GM12878 (cell line): ENCODE data around the gene SYNGR2. TPM values are rescaled to one million over a fixed set of nuclear protein-coding genes. Genes with fewer than 3 reads are reported as not detected.
A peak's percentile ranks its signal among the peaks of the same experiment; 100 is the strongest.

Experiments
- BCL11A ChIP-seq: IDR thresholded peaks from 2 replicates; pipeline ENCODE4 v1.6.1; 2011; ENCODE audit warnings: low read depth, low read length
- CEBPB ChIP-seq, 2 experiments: fragments of 150-350 bp in 1 of 2; IDR thresholded peaks; 2 replicates each; pipeline ENCODE4 v1.6.1; 2012 to 2014; ENCODE audit warnings: low read depth in 2 of 2, low read length in 2 of 2, borderline replicate concordance in 1 of 2, inconsistent platforms in 1 of 2
- CREM ChIP-seq: IDR thresholded peaks from 2 replicates; pipeline ENCODE4 v1.6.1; 2014; ENCODE audit warnings: antibody characterized with exemption, low read depth
- EZH2 ChIP-seq: IDR thresholded peaks from 2 replicates; pipeline ENCODE4 v1.6.1; 2012; ENCODE audit warnings: low read depth, mild to moderate bottlenecking, control low read depth, inconsistent platforms, low read length, borderline replicate concordance; ENCODE audit not compliant: control insufficient read depth
- FOXM1 ChIP-seq: IDR thresholded peaks from 2 replicates; pipeline ENCODE4 v1.6.1; 2012; ENCODE audit warnings: low read depth, mild to moderate bottlenecking, inconsistent platforms, low read length, moderate library complexity
- HDAC2 ChIP-seq: fragments of 200-600 bp; sonication (generic); IDR thresholded peaks from 2 replicates; pipeline ENCODE4 v1.6.1; 2017
- IRF4 ChIP-seq: IDR thresholded peaks from 2 replicates; pipeline ENCODE4 v1.6.1; 2011; ENCODE audit warnings: low read depth, low read length
- NFYA ChIP-seq: IDR thresholded peaks from 2 replicates; pipeline ENCODE4 v1.6.1; 2011; ENCODE audit warnings: low read depth, mild to moderate bottlenecking, low read length, improper control_type of control experiment, borderline replicate concordance
- NR2C1 ChIP-seq: fragments of 450-650 bp; IDR thresholded peaks from 2 replicates; pipeline ENCODE4 v1.6.1; 2017; ENCODE audit warnings: antibody characterized with exemption, mild to moderate bottlenecking, moderate library complexity
- NR2C2 ChIP-seq: IDR thresholded peaks from 2 replicates; pipeline ENCODE4 v1.6.1; 2011; ENCODE audit warnings: borderline replicate concordance, low read depth; ENCODE audit not compliant: control insufficient read depth, insufficient read length
- NR2F1 ChIP-seq: fragments of 450-650 bp; conservative IDR thresholded peaks from 2 replicates; pipeline ENCODE4 v1.6.1; 2017; ENCODE audit warnings: mild to moderate bottlenecking
- PAX8 ChIP-seq: fragments of 450-650 bp; IDR thresholded peaks from 2 replicates; pipeline ENCODE4 v1.6.1; 2017; ENCODE audit warnings: mild to moderate bottlenecking, moderate library complexity
- POLR2AphosphoS5 ChIP-seq: IDR thresholded peaks from 2 replicates; pipeline ENCODE4 v1.6.1; 2011; ENCODE audit warnings: mild to moderate bottlenecking, low read length, inconsistent platforms
- RAD21 ChIP-seq: IDR thresholded peaks from 2 replicates; pipeline ENCODE4 v1.6.1; 2011; ENCODE audit warnings: mild to moderate bottlenecking, low read depth, low read length, moderate library complexity; ENCODE audit not compliant: insufficient read depth
- RELA ChIP-seq: fragments of 450-650 bp; IDR thresholded peaks from 2 replicates; pipeline ENCODE4 v1.8.0; 2014; ENCODE audit warnings: borderline replicate concordance; ENCODE audit not compliant: partially characterized antibody
- RFX5 ChIP-seq: IDR thresholded peaks from 2 replicates; pipeline ENCODE4 v1.6.1; 2011; ENCODE audit warnings: low read depth, low read length, improper control_type of control experiment
- SREBF1 ChIP-seq: IDR thresholded peaks from 2 replicates; pipeline ENCODE4 v1.6.1; 2012; ENCODE audit warnings: mild to moderate bottlenecking, low read length
- SRF ChIP-seq, 2 experiments: IDR thresholded peaks; 2 replicates each; pipeline ENCODE4 v1.6.1; 2011; ENCODE audit warnings: low read depth in 2 of 2, low read length in 2 of 2, mild to moderate bottlenecking in 1 of 2, moderate library complexity in 1 of 2
- TAF1 ChIP-seq: IDR thresholded peaks from 2 replicates; pipeline ENCODE4 v1.6.1; 2011; ENCODE audit warnings: mild to moderate bottlenecking, low read depth, low read length, borderline replicate concordance
- polyA plus RNA-seq, 11 experiments: library from polyadenylated mRNA; depleted of rRNA in 4 of 11; unstranded in 6 of 11; stranded (reverse) in 5 of 11; fragments of >200 nt; fragmentation: Nextera tagmentation in 4 of 11; fragmentation: Illumina TruSeq in 1 of 11; extraction: Ambion mirVana in 4 of 11; extraction: Trizol in 1 of 11; gene quantifications; 1 replicate in 1 of 11; 2 replicates in 10 of 11; pipeline versions ENCODE4 v1.2.1 to v1.2.3, GENCODE V29; 2011 to 2016; ENCODE audit warnings: inconsistent platforms in 2 of 11, missing spikeins in 2 of 11, low read depth in 1 of 11
- total RNA-seq, 4 experiments: library from RNA; depleted of rRNA in 3 of 4; stranded (reverse); fragments of >200 nt in 3 of 4; fragmentation: Illumina TruSeq in 1 of 4; extraction: Trizol in 1 of 4; gene quantifications; 2 replicates each; pipeline versions ENCODE4 v1.2.1 to v1.2.3, GENCODE V29; 2013 to 2021
- TF ChIP-seq, protein P1 (sequence below): fragments of 450-650 bp; IDR thresholded peaks from 2 replicates; pipeline ENCODE4 v1.6.1; 2017; ENCODE audit warnings: antibody characterized with exemption, mild to moderate bottlenecking, moderate library complexity
- TF ChIP-seq, protein P2 (sequence below): IDR thresholded peaks from 2 replicates; pipeline ENCODE4 v1.6.1; 2011; ENCODE audit warnings: low read depth, mild to moderate bottlenecking, low read length, moderate library complexity, borderline replicate concordance; ENCODE audit errors: extremely low read depth
- TF ChIP-seq, protein P3 (sequence below), 3 experiments: IDR thresholded peaks in 2 of 3; conservative IDR thresholded peaks in 1 of 3; 2 replicates each; pipeline ENCODE4 v1.5.1; 2011; ENCODE audit warnings: low read depth in 3 of 3, low read length in 3 of 3, mild to moderate bottlenecking in 3 of 3, control low read depth in 2 of 3, moderate library complexity in 2 of 3, inconsistent platforms in 1 of 3, mixed read lengths in 1 of 3; ENCODE audit not compliant: control insufficient read depth in 2 of 3, insufficient read depth in 1 of 3; ENCODE audit errors: extremely low read depth in 1 of 3

SYNGR2 gene
- total and polyA plus RNA-seq, 10 of the 15 experiments (the other 5 are each of a cell fraction or from before 2014, with no cell fraction given), result 4.4 to 529 (median 261) TPM

DNA sequence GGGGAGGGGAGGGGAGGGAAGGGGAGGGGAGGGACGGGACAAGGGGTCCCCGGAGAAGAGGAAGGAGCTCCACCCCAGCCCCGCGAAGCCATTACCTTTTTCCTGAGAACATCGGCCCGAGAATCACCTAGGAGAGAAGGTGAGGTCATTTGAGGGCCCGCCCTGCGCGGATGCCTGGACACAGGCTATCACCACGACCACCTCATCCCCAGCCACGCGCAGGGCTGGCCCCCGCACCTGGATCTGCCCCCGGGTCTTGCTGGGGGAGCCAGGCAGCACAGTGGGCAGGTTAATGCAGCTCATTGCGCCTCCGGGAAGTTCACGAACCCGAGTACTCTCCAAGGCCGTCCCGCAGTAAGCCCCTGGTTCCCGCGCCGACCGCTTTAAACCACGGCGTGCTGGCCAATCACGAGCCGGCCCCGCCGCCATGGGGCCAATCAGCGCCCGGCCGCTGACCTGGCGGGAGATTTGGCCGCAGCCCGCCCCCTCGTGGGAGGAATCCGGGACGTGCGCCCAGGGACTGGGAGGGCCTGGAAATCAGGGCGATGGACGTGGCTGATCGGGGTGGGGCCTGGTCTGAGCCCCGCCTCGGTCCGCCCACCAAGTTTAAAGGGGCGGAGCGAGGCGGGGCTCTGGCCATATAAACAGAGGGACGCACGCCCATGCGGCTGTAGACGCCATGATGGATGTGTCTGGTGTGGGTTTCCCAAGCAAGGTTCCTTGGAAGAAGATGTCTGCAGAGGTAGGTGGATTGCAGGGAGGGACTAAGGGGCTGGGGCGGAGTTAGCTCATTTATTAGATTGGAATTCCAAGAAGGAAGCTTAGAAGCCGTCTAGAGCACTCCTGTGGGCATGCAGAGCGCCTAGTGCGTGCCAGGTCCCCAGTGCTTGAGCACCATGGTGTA, 18.6 kb downstream of the SYNGR2 start, which contains the start of the genes AFMID and TK1 (continued):
- TF ChIP-seq, protein P1, sequence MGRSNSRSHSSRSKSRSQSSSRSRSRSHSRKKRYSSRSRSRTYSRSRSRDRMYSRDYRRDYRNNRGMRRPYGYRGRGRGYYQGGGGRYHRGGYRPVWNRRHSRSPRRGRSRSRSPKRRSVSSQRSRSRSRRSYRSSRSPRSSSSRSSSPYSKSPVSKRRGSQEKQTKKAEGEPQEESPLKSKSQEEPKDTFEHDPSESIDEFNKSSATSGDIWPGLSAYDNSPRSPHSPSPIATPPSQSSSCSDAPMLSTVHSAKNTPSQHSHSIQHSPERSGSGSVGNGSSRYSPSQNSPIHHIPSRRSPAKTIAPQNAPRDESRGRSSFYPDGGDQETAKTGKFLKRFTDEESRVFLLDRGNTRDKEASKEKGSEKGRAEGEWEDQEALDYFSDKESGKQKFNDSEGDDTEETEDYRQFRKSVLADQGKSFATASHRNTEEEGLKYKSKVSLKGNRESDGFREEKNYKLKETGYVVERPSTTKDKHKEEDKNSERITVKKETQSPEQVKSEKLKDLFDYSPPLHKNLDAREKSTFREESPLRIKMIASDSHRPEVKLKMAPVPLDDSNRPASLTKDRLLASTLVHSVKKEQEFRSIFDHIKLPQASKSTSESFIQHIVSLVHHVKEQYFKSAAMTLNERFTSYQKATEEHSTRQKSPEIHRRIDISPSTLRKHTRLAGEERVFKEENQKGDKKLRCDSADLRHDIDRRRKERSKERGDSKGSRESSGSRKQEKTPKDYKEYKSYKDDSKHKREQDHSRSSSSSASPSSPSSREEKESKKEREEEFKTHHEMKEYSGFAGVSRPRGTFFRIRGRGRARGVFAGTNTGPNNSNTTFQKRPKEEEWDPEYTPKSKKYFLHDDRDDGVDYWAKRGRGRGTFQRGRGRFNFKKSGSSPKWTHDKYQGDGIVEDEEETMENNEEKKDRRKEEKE, result no peak
- TF ChIP-seq SREBF1 (no peak), TAF1 (peak; percentile 63; the same call in 1 of the 2 replicates), NR2F1 (0 out of 2 replicates have a peak, but pooled peaks have one; percentile 30), NR2C1 (no peak), CEBPB (IDR thresholded peaks at IDR 0.05; ENCODE audit: borderline replicate concordance in 1 of 2, low read depth in 2 of 2, low read length in 2 of 2) (no peak), CREM (no peak; the same call in 1 of the 2 replicates), EZH2 (no peak), FOXM1 (peak; percentile 83), HDAC2 (no peak), RELA (no peak), BCL11A (no peak), IRF4 (no peak), RAD21 (no peak), NR2C2 (no peak), NFYA (no peak), RFX5 (peak; percentile 58; the same call in 1 of the 2 replicates), PAX8 (no peak), SRF (IDR thresholded peaks at IDR 0.05; ENCODE audit: low read depth in 2 of 2, low read length in 2 of 2) (no peak), POLR2AphosphoS5 (peak; percentile 98)
- TF ChIP-seq, protein P2, sequence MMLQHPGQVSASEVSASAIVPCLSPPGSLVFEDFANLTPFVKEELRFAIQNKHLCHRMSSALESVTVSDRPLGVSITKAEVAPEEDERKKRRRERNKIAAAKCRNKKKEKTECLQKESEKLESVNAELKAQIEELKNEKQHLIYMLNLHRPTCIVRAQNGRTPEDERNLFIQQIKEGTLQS, result no peak
- TF ChIP-seq, protein P3, sequence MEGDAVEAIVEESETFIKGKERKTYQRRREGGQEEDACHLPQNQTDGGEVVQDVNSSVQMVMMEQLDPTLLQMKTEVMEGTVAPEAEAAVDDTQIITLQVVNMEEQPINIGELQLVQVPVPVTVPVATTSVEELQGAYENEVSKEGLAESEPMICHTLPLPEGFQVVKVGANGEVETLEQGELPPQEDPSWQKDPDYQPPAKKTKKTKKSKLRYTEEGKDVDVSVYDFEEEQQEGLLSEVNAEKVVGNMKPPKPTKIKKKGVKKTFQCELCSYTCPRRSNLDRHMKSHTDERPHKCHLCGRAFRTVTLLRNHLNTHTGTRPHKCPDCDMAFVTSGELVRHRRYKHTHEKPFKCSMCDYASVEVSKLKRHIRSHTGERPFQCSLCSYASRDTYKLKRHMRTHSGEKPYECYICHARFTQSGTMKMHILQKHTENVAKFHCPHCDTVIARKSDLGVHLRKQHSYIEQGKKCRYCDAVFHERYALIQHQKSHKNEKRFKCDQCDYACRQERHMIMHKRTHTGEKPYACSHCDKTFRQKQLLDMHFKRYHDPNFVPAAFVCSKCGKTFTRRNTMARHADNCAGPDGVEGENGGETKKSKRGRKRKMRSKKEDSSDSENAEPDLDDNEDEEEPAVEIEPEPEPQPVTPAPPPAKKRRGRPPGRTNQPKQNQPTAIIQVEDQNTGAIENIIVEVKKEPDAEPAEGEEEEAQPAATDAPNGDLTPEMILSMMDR (IDR thresholded peaks at IDR 0.05 in 2 of 3, conservative IDR thresholded peaks at IDR 0.05 in 1 of 3; ENCODE audit: control insufficient read depth in 2 of 3, extremely low read depth in 1 of 3, insufficient read depth in 1 of 3, low read depth in 3 of 3, low read length in 3 of 3), result peak; percentile 27 to 56 (median 37); a peak in 3 of 6 replicates
